ENCODE results near the gene ENO2.

Gene ENO2

GRCh38 chr12:6935371-6936193 is 21.2 kb downstream of the ENO2 start:
- no peak for FAIRE-seq

GRCh38 chr12:6936194-6936635 is 21.8 kb downstream of the ENO2 start:
- FAIRE-seq = no peak

DNA sequence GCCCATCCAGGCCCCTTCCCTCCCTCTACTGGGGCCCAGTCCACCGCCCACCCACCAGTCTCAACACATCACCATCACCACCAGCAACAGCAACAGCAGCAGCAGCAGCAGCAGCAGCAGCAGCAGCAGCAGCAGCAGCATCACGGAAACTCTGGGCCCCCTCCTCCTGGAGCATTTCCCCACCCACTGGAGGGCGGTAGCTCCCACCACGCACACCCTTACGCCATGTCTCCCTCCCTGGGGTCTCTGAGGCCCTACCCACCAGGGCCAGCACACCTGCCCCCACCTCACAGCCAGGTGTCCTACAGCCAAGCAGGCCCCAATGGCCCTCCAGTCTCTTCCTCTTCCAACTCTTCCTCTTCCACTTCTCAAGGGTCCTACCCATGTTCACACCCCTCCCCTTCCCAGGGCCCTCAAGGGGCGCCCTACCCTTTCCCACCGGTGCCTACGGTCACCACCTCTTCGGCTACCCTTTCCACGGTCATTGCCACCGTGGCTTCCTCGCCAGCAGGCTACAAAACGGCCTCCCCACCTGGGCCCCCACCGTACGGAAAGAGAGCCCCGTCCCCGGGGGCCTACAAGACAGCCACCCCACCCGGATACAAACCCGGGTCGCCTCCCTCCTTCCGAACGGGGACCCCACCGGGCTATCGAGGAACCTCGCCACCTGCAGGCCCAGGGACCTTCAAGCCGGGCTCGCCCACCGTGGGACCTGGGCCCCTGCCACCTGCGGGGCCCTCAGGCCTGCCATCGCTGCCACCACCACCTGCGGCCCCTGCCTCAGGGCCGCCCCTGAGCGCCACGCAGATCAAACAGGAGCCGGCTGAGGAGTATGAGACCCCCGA is 22.5 kb downstream of the ENO2 start:
- FAIRE-seq = no peak

DNA sequence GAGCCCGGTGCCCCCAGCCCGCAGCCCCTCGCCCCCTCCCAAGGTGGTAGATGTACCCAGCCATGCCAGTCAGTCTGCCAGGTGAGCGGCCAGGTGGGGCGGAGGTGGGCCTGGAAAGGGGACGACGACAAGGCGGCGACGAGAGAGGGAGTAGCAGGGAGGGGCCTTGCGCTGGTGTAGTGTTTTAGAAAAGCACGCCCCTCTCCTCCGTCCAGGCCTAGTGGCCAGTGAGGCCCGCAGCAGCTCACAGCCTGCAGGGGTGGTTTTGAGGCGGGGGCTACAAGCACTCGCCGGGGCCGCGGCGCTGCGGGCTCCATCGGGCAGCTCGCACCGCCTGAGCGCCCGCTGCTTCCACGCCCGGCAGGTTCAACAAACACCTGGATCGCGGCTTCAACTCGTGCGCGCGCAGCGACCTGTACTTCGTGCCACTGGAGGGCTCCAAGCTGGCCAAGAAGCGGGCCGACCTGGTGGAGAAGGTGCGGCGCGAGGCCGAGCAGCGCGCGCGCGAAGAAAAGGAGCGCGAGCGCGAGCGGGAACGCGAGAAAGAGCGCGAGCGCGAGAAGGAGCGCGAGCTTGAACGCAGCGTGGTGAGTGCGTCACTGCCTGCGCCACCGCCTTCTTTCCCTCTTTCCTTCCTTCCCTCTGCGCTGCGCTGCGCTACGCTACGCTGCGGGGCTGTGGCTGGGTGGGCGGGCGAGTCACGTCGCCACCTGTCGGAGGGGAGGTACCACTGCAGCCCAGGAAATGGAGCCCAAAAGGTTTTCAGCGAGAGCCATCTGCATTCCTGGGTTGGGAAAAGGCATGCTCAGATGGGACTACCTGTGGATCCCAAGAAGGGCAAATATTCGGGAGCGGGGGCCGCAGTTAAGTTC is 23.3 kb downstream of the ENO2 start:
- peak; percentile 98 for FAIRE-seq

DNA sequence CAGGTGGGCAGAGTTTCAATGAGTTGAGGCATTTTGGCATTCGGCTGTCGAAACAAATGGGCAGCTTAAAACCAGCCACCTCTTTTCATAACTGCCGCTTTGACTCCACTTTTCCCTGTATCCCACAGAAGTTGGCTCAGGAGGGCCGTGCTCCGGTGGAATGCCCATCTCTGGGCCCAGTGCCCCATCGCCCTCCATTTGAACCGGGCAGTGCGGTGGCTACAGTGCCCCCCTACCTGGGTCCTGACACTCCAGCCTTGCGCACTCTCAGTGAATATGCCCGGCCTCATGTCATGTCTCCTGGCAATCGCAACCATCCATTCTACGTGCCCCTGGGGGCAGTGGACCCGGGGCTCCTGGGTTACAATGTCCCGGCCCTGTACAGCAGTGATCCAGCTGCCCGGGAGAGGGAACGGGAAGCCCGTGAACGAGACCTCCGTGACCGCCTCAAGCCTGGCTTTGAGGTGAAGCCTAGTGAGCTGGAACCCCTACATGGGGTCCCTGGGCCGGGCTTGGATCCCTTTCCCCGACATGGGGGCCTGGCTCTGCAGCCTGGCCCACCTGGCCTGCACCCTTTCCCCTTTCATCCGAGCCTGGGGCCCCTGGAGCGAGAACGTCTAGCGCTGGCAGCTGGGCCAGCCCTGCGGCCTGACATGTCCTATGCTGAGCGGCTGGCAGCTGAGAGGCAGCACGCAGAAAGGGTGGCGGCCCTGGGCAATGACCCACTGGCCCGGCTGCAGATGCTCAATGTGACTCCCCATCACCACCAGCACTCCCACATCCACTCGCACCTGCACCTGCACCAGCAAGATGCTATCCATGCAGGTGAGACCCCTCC is 24.2 kb downstream of the ENO2 start:
- FAIRE-seq = no peak

- FAIRE-seq = no peak
Measured at GRCh38 chr12:6939191-6939540, 24.8 kb downstream of the ENO2 start.

- no peak for FAIRE-seq
Measured at GRCh38 chr12:6941267-6941666, 26.9 kb downstream of the ENO2 start.

GRCh38 chr12:6941782-6942181 is 27.4 kb downstream of the ENO2 start:
- FAIRE-seq = no peak

DNA sequence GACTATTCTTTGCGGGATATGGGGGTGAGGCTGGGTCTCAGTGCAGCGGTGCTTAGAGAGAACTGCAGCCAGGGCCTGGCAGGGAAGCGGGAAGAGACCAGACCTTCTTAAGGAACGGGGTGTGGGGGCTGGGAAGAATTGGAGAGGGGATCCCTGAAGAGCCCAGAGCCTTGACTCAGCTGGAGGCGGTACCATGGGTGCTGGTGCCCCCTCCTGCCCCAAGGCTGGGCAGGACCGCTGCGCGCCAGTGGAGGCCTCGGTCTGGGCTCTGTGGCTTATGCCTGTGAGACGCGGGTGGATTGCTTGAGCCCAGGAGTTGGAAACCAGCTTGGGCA is 27.9 kb downstream of the ENO2 start:
- FAIRE-seq = no peak

DNA sequence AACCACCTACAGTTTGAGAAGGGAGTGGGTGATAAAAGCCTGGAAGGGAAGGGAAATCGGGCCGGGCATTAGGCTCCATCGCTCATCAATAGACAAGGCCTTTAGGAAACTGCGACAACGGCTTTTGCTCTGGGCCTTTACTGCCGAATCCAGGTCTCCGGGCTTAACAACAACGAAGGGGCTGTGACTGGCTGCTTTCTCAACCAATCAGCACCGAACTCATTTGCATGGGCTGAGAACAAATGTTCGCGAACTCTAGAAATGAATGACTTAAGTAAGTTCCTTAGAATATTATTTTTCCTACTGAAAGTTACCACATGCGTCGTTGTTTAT is 29.0 kb downstream of the ENO2 start:
- FAIRE-seq = peak; percentile 99

GRCh38 chr12:6943722-6944380 is 29.5 kb downstream of the ENO2 start, which contains the start of the genes C12orf57 and RNU7-1:
C12orf57 (plus strand) TSS chr12:6944022; CDS start chr12:6944122, 100 bp downstream.
RNU7-1 (plus strand) TSS chr12:6943816.
- FAIRE-seq = no peak

DNA sequence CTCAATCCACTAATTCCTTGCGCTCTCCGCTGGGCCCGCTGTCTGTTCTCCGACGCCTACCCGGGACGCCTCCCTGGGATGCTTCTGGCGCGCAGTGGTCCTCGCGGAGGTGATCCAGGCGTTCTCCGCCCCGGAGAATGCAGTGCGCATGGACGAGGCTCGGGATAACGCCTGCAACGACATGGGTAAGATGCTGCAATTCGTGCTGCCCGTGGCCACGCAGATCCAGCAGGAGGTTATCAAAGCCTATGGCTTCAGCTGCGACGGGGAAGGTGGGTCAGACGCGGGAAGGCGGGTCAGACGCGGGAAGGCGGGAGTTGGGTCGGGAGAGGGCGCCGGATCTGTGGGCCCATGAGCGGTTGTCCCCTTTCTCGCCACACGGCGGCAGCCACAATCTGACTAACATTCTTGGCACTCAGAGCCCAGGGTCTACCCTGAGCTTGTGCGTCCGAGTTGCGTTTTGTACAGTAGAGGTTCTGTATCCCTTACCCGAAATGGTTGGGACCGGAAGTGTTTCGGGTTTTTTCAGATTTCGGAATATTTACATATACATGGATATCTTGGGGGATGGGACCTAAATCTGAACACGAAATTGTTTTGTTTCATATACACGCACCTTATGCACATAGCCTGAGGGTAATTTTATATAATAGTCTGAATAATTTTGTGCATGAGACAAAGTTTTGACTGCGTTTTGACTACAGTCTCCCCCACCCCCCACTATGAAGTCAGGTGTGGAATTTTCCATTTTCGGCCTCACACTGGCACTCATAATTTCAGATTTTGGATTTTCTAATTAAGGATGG is 30.2 kb downstream of the ENO2 start:
- no peak for FAIRE-seq

DNA sequence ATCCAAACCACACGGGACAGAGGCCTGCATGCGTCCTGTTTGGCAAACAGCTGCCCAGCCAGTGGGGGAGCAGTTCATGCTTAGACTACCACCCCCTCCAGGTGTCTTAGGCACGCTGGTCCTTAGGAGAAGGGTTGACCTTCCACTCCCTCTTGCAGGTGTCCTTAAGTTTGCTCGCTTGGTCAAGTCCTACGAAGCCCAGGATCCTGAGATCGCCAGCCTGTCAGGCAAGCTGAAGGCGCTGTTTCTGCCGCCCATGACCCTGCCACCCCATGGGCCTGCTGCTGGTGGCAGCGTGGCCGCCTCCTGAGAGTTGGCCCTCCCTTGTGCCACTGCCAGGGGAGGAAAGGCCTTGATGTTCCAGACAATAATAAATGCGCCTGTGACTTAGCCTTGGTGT is 31.2 kb downstream of the ENO2 start:
- no peak for FAIRE-seq

GRCh38 chr12:6946033-6946919 is 31.9 kb downstream of the ENO2 start:
- no peak for FAIRE-seq

DNA sequence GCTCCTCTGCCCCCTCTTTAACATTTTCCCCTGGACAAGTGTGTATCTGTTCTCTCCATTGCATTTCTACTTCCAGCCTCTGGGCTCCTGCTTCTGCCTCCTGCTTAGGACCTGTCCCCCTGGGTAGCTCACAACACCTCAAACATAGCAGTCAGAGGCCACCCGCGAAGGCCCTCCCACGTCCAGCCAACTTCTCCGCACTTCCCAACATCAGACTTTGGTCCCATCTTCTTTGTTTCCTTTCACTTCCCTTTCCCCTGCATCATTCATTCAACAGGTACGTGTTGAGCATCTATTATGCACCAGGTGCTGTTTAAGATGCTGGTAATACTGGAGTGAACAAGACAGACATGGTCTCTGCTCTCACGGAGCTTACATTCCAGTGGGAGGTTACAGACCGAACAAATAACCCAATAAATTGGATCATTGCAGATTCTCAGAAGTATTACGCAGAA is 32.6 kb downstream of the ENO2 start:
- FAIRE-seq = no peak

- no peak for FAIRE-seq
Measured at GRCh38 chr12:6947615-6948014, 33.2 kb downstream of the ENO2 start.

DNA sequence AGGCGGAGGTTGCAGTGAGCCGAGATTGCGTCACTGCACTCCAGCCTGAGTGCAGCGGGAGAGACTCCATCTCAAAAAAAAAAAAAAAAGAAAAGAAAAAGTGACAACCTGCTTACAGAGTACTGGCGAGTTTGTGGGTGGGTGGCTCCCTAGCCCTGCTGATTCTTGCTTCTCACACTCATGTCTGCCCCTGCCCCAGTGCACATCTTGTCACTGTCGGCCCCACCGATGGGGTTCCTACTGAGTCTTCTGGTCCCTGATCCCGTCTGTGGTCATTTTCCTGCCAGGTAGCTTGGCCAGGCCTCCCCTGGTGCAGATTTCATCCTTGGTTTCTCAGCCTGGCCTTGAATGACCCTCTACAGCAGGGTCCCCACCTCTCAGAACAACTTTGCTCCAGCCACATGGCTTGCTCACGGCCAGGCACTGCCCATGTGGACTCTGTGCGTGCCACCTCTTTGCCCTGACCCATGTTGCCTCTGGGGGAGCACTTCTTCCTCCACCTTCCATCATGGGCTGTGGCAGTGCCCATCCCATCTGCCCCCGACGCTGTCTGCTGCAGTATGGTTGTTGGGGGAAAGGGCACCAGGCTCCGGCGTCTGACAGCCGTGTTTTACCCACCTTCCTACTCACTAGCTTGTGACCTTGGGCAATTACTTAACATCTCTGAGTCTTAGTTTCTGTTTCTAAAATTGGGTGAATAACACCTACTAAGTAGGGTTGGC is 34.7 kb downstream of the ENO2 start:
- no peak for FAIRE-seq

GRCh38 chr12:6950401-6950801 is 36.0 kb downstream of the ENO2 start:
- FAIRE-seq = no peak

Data from islet of Langerhans (tissue), 1 donor.